HFFc6 (cell line): ENCODE data around the gene IL15. TPM values are rescaled to one million over a fixed set of nuclear protein-coding genes. Genes with fewer than 3 reads are reported as not detected.
"Not testable (repeated sequence)": the region's sequence is repeated elsewhere in the genome, so short reads cannot be mapped to it uniquely, and the experiment has no call there.

Source experiments
- DNase-seq: peaks from one replicate; pipeline ENCODE4 v3.0.0-alpha.2; 2018
- H3K27ac Mint-ChIP-seq: 2 replicates; pipeline ENCODE4 v1.8.0; 2020; ENCODE audit warnings: mild to moderate bottlenecking, mixed read lengths
- H3K27me3 Mint-ChIP-seq: 2 replicates; pipeline ENCODE4 v1.8.0; 2021; ENCODE audit warnings: mild to moderate bottlenecking, moderate library complexity, mixed read lengths; ENCODE audit not compliant: insufficient read depth
- H3K36me3 Mint-ChIP-seq: 2 replicates; pipeline ENCODE4 v1.8.0; 2021; ENCODE audit warnings: low read depth, mixed read lengths
- H3K4me1 Mint-ChIP-seq: 2 replicates; pipeline ENCODE4 v1.8.0; 2020; ENCODE audit warnings: low read depth, mixed read lengths
- H3K4me3 Mint-ChIP-seq: 2 replicates; pipeline ENCODE4 v1.8.0; 2020; ENCODE audit warnings: mild to moderate bottlenecking, moderate library complexity, mixed read lengths
- H3K9me3 Mint-ChIP-seq: 2 replicates; pipeline ENCODE4 v1.8.0; 2020; ENCODE audit warnings: mild to moderate bottlenecking, mixed read lengths
- CTCF ChIP-seq: fragments of 200-600 bp; sonication (generic); IDR thresholded peaks from 2 replicates; pipeline ENCODE4 v1.5.0; 2021; ENCODE audit warnings: antibody characterized with exemption, mild to moderate bottlenecking
- long read RNA-seq: library from polyadenylated mRNA; unstranded; transcript quantifications from one replicate; pipeline ENCODE4 v2.0.0, GENCODE V29; 2019
- total RNA-seq, 6 experiments: library from RNA; stranded (reverse); fragmentation: NEBNext Ultra II Directional; extraction: Animal tissue kit (Norgen Biotek cat#: 25700); gene quantifications; 2 replicates in 1 of 6; 3 replicates in 5 of 6; pipeline ENCODE4 v1.2.3, GENCODE V29; 2021

The IL15 gene
- 1 to 10 TPM; 1.9 to 3.9 (median 3.4) TPM for total RNA-seq
- long read RNA-seq, partial matches to known transcripts, result 0 of 12 reads
- long read RNA-seq, other reads (novel, unspliced or antisense), result 11 of 12 reads

- Mint-ChIP-seq H3K27me3 (no peaks in the 10 kb centered on the region; the same call in 1 of the 2 replicates), H3K27ac (peak within 1 kb of the TSS; percentile 94), H3K36me3 (no peaks in the 10 kb centered on the region), H3K9me3 (no peaks in the 10 kb centered on the region), H3K4me1 (peaks cover 41% of the 10 kb centered on the region), H3K4me3 (peak within 1 kb of the TSS; percentile 95)
- no peak for TF ChIP-seq CTCF
- DNase-seq, result peak; percentile 32
These were observed at the start of gene IL15 for GRCh38 chr4:141636082-141636770. IL15 (plus strand) TSS chr4:141636583; CDS start chr4:141719465, 82,882 bp downstream.

- Mint-ChIP-seq H3K27ac (no peak overlapping the region), H3K27me3 (no peaks in the 10 kb centered on the region), H3K4me1 (peaks cover 10% of the 10 kb centered on the region), H3K9me3 (peaks cover 20% of the 10 kb centered on the region), H3K36me3 (peaks cover 28% of the 10 kb centered on the region), H3K4me3 (no peak overlapping the region)
- no peak for TF ChIP-seq CTCF
- no peak for DNase-seq
These were observed 48.5 kb upstream of the IL15 start for GRCh38 chr4:141587897-141588296.

GRCh38 chr4:141595531-141595930, 40.9 kb upstream of the IL15 start:
- H3K9me3 Mint-ChIP-seq, result peaks cover 14% of the 10 kb centered on the region
- no peak overlapping the region for H3K27ac Mint-ChIP-seq
- TF ChIP-seq CTCF, result no peak
- no peaks in the 10 kb centered on the region for H3K27me3 Mint-ChIP-seq
- DNase-seq, result no peak
- peaks cover 25% of the 10 kb centered on the region for H3K4me1 Mint-ChIP-seq
- no peak overlapping the region for H3K4me3 Mint-ChIP-seq
- H3K36me3 Mint-ChIP-seq, result peaks cover 11% of the 10 kb centered on the region; the same call in 1 of the 2 replicates

- DNase-seq, result no peak
- Mint-ChIP-seq H3K9me3 (no peaks in the 10 kb centered on the region), H3K27ac (no peak overlapping the region), H3K4me1 (peaks cover 25% of the 10 kb centered on the region), H3K4me3 (no peak overlapping the region), H3K36me3 (no peaks in the 10 kb centered on the region; the same call in 1 of the 2 replicates), H3K27me3 (no peaks in the 10 kb centered on the region)
- no peak for TF ChIP-seq CTCF
These were observed 36.5 kb upstream of the IL15 start for GRCh38 chr4:141599853-141600252.

GRCh38 chr4:141604683-141605082, 31.7 kb upstream of the IL15 start:
- not testable (repeated sequence) for DNase-seq, H3K9me3 Mint-ChIP-seq, H3K27ac Mint-ChIP-seq, H3K36me3 Mint-ChIP-seq, H3K27me3 Mint-ChIP-seq, H3K4me1 Mint-ChIP-seq, H3K4me3 Mint-ChIP-seq

GRCh38 chr4:141605425-141605856, 30.9 kb upstream of the IL15 start:
- Mint-ChIP-seq H3K36me3 (no peaks in the 10 kb centered on the region; the same call in 1 of the 2 replicates), H3K27me3 (no peaks in the 10 kb centered on the region), H3K4me1 (no peaks in the 10 kb centered on the region), H3K27ac (no peak overlapping the region), H3K9me3 (no peaks in the 10 kb centered on the region), H3K4me3 (no peak overlapping the region)
- TF ChIP-seq CTCF, result no peak
- no peak for DNase-seq
